ENCODE measurements around the gene ADAMTS6. TPM values are rescaled to one million over a fixed set of nuclear protein-coding genes. Genes with fewer than 3 reads are reported as not detected.

Gene ADAMTS6
- total and polyA plus RNA-seq, 2 of the 13 experiments (the other 11 are each of a cell fraction or from before 2014, with no cell fraction given): 3.1 to 8.2 TPM

DNA sequence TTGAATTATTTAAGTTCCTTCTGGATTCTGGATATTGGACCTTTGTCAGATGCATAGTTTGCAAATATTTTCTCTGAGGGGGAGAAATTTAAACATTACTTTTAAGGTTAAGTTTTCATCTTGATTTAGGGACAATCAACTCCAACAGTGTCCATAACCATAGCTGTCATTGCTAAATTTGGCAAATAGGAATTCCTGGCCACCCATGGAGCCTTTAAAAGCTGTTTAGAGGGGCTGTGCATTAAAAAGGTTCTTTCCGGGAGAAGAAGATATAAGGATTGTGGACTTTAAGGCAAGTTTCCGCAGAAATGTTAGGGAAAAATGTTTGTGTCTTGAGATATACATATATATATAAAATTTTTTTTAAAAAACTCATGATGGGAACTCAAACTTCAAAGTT lies 339.7 kb downstream of the ADAMTS6 start:
- TF ChIP-seq ARNTL (CRISPR knock-in tag; IDR thresholded peaks at IDR 0.05) (no peak), MTA1 (CRISPR knock-in tag; IDR thresholded peaks at IDR 0.05; ENCODE audit: borderline replicate concordance) (no peak), MEIS1 (CRISPR knock-in tag; IDR thresholded peaks at IDR 0.05; ENCODE audit: borderline replicate concordance) (no peak), SP5 (CRISPR knock-in tag; IDR thresholded peaks at IDR 0.05; ENCODE audit: borderline replicate concordance, low read depth) (no peak), ZNF20 (CRISPR knock-in tag; IDR thresholded peaks at IDR 0.05) (no peak), ZMAT3 (CRISPR knock-in tag; conservative IDR thresholded peaks at IDR 0.05) (no peak), ZNF326 (CRISPR knock-in tag; IDR thresholded peaks at IDR 0.05; ENCODE audit: borderline replicate concordance) (no peak)
- TF ChIP-seq, protein P1, sequence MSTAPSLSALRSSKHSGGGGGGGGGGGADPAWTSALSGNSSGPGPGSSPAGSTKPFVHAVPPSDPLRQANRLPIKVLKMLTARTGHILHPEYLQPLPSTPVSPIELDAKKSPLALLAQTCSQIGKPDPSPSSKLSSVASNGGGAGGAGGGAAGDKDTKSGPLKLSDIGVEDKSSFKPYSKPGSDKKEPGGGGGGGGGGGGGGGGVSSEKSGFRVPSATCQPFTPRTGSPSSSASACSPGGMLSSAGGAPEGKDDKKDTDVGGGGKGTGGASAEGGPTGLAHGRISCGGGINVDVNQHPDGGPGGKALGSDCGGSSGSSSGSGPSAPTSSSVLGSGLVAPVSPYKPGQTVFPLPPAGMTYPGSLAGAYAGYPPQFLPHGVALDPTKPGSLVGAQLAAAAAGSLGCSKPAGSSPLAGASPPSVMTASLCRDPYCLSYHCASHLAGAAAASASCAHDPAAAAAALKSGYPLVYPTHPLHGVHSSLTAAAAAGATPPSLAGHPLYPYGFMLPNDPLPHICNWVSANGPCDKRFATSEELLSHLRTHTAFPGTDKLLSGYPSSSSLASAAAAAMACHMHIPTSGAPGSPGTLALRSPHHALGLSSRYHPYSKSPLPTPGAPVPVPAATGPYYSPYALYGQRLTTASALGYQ (CRISPR knock-in tag; IDR thresholded peaks at IDR 0.05): no peak
- TF ChIP-seq, protein P2, sequence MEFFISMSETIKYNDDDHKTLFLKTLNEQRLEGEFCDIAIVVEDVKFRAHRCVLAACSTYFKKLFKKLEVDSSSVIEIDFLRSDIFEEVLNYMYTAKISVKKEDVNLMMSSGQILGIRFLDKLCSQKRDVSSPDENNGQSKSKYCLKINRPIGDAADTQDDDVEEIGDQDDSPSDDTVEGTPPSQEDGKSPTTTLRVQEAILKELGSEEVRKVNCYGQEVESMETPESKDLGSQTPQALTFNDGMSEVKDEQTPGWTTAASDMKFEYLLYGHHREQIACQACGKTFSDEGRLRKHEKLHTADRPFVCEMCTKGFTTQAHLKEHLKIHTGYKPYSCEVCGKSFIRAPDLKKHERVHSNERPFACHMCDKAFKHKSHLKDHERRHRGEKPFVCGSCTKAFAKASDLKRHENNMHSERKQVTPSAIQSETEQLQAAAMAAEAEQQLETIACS (CRISPR knock-in tag; IDR thresholded peaks at IDR 0.05): no peak
- Histone ChIP-seq H3K9ac (ENCODE audit: insufficient read depth, low read depth, low read length) (no peak overlapping the region), H3K4me1 (ENCODE audit: insufficient read depth, low read length) (no peaks in the 10 kb centered on the region), H3K36me3 (replicated peaks in 1 of 2; ENCODE audit: control insufficient read depth in 1 of 2, insufficient read depth in 2 of 2, low read length in 2 of 2) (no peaks in the 10 kb centered on the region), H4K20me1 (ENCODE audit: insufficient read depth, low read length) (no peaks in the 10 kb centered on the region), H3K27ac (ENCODE audit: extremely low read length, insufficient read depth, low read length) (no peak overlapping the region), H3K79me2 (ENCODE audit: insufficient read depth, low read length) (no peaks in the 10 kb centered on the region), H3K9me3 (ENCODE audit: low read length) (no peaks in the 10 kb centered on the region), H3K4me2 (ENCODE audit: low read depth, low read length) (no peak overlapping the region), H3K27me3 (ENCODE audit: control insufficient read depth in 1 of 2, insufficient read depth in 2 of 2, low read length in 2 of 2) (no peaks in the 10 kb centered on the region), H3K4me3 (replicated peaks in 1 of 3; ENCODE audit: insufficient read depth in 1 of 3, low read depth in 2 of 3, low read length in 3 of 3) (no peak overlapping the region), H2AFZ (ENCODE audit: low read length) (no peak overlapping the region)
- ChIA-PET POLR2A (no interaction called here), CTCF (ENCODE audit: low intra/inter-chr PET ratio, low total read pairs) (no interaction called here)
- FAIRE-seq (no peak), ATAC-seq (no peak), DNase-seq (ENCODE audit: low spot score) (no peak)
- 27% methylated on average over 2 of the region's 2 CpGs for WGBS (ENCODE audit: low lambda C conversion rate)
- intact Hi-C loops (cut with micrococcal nuclease; ENCODE audit: unreplicated experiment): no loop called here
- in situ Hi-C loops (cut with HindIII; ENCODE audit: extremely low pct_ligation_motif_present, low pct_unique_long_range_greater_than_20kb): no loop called here
- no TSS peak for BruUV-seq (replicated peaks)
